Central memory CD4-positive, alpha-beta T cell (primary cell): ENCODE results near the gene LBX1.
"Not testable (repeated sequence)": the region's sequence is repeated elsewhere in the genome, so short reads cannot be mapped to it uniquely, and the experiment has no call there.

Experiments
- DNase-seq: peaks from one replicate; pipeline ENCODE4 v3.0.0; 2022

LBX1 gene

GRCh38 chr10:101202667-101203066 lies 26.6 kb downstream of the LBX1 start:
- not testable (repeated sequence) for DNase-seq

- not testable (repeated sequence) for DNase-seq
Measured at GRCh38 chr10:101198326-101198977, 30.8 kb downstream of the LBX1 start.

GRCh38 chr10:101195921-101196320 lies 33.3 kb downstream of the LBX1 start:
- DNase-seq: no peak

GRCh38 chr10:101189461-101190401 lies 39.5 kb downstream of the LBX1 start:
- no peak for DNase-seq

GRCh38 chr10:101188942-101189341 lies 40.3 kb downstream of the LBX1 start:
- DNase-seq: no peak

GRCh38 chr10:101183458-101184183 lies 45.6 kb downstream of the LBX1 start:
- no peak for DNase-seq

- DNase-seq: no peak
Measured at GRCh38 chr10:101182936-101183335, 46.3 kb downstream of the LBX1 start.
